Epithelial cell of proximal tubule (primary cell): Measurements from ENCODE around the gene CERS6. TPM values are rescaled to one million over a fixed set of nuclear protein-coding genes. Genes with fewer than 3 reads are reported as not detected.

Experiments used
- DNase-seq: peaks from one replicate; pipeline ENCODE4 v3.0.0-alpha.2; 2011; ENCODE audit warnings: low read depth
- H3K4me3 ChIP-seq: 2 replicates; pipeline ENCODE4 v1.5.1; 2011; ENCODE audit warnings: low read depth, mild to moderate bottlenecking, low read length
- CTCF ChIP-seq: conservative IDR thresholded peaks from 2 replicates; pipeline ENCODE4 v1.5.1; 2012; ENCODE audit warnings: low read depth, mild to moderate bottlenecking, low read length
- total RNA-seq: library from RNA; depleted of rRNA; stranded (reverse); fragments of >200 nt; gene quantifications from 2 replicates; pipeline ENCODE4 v1.2.3, GENCODE V29; 2015

Gene CERS6
- total RNA-seq, 1 donor from 2014 or later, result 11.6 TPM

GRCh38 chr2:168710754-168711467, 254.8 kb downstream of the CERS6 start:
- DNase-seq, result no peak
- no peak overlapping the region for H3K4me3 ChIP-seq
- TF ChIP-seq CTCF, result no peak

- DNase-seq, result no peak
- peak; percentile 44 for TF ChIP-seq CTCF
- no peak overlapping the region for H3K4me3 ChIP-seq
Measured at GRCh38 chr2:168712053-168712452, 256.0 kb downstream of the CERS6 start.

- TF ChIP-seq CTCF, result no peak
- DNase-seq, result no peak
- no peak overlapping the region for H3K4me3 ChIP-seq
Measured at GRCh38 chr2:168713325-168713724, 257.3 kb downstream of the CERS6 start.

GRCh38 chr2:168715849-168716248, 259.8 kb downstream of the CERS6 start:
- no peak for DNase-seq
- TF ChIP-seq CTCF, result no peak
- H3K4me3 ChIP-seq, result no peak overlapping the region

- no peak for TF ChIP-seq CTCF
- H3K4me3 ChIP-seq, result no peak overlapping the region
- no peak for DNase-seq
Measured at GRCh38 chr2:168716839-168717238, 260.8 kb downstream of the CERS6 start.

- TF ChIP-seq CTCF, result no peak
- H3K4me3 ChIP-seq, result no peak overlapping the region
- no peak for DNase-seq
Measured at GRCh38 chr2:168717790-168718502, 261.9 kb downstream of the CERS6 start.
